HepG2 (cell line): Measurements from ENCODE around the gene GTF2A2. TPM values are rescaled to one million over a fixed set of nuclear protein-coding genes. Genes with fewer than 3 reads are reported as not detected.
A peak's percentile ranks its signal among the peaks of the same experiment; 100 is the strongest.

Experiments used
- CAMTA2 ChIP-seq: sonication (generic); formaldehyde crosslinking; IDR thresholded peaks from 2 replicates; pipeline ENCODE4 v1.4.0; 2020; ENCODE audit warnings: mild to moderate bottlenecking, missing genetic modification reagents, borderline replicate concordance
- EP300 ChIP-seq, 3 experiments: sonication (generic) in 1 of 3; formaldehyde crosslinking in 1 of 3; IDR thresholded peaks; 2 replicates each; pipeline versions ENCODE4 v1.5.1 to v1.6.1; 2011 to 2020; ENCODE audit warnings: low read depth in 2 of 3, low read length in 2 of 3, borderline replicate concordance in 1 of 3, improper control_type of control experiment in 1 of 3, mild to moderate bottlenecking in 1 of 3, missing genetic modification reagents in 1 of 3, moderate library complexity in 1 of 3
- LCORL ChIP-seq, 2 experiments: fragments of 450-650 bp in 1 of 2; sonication (generic) in 1 of 2; formaldehyde crosslinking in 1 of 2; IDR thresholded peaks; 2 replicates each; pipeline versions ENCODE4 v1.5.0 to v1.6.1; 2017 to 2020; ENCODE audit warnings: antibody characterized with exemption in 1 of 2, missing genetic modification reagents in 1 of 2
- MEF2D ChIP-seq: sonication (generic); formaldehyde crosslinking; IDR thresholded peaks from 2 replicates; pipeline ENCODE4 v1.5.1; 2020; ENCODE audit warnings: mild to moderate bottlenecking, missing genetic modification reagents
- NFKBIZ ChIP-seq: IDR thresholded peaks from 2 replicates; pipeline ENCODE4 v1.6.1; 2018; ENCODE audit warnings: missing genetic modification reagents, missing compliant biosample characterization
- SNAPC2 ChIP-seq: sonication (generic); formaldehyde crosslinking; IDR thresholded peaks from 2 replicates; pipeline ENCODE4 v1.8.1; 2022; ENCODE audit warnings: mild to moderate bottlenecking, missing genetic modification reagents
- ZBTB2 ChIP-seq: sonication (generic); formaldehyde crosslinking; IDR thresholded peaks from 2 replicates; pipeline ENCODE4 v1.8.0; 2022; ENCODE audit warnings: low read depth, missing genetic modification reagents
- ZBTB20 ChIP-seq: sonication (generic); formaldehyde crosslinking; IDR thresholded peaks from 2 replicates; pipeline ENCODE4 v1.8.1; 2023; ENCODE audit warnings: missing genetic modification reagents, low read depth, mild to moderate bottlenecking, borderline replicate concordance
- ZBTB40 ChIP-seq, 2 experiments: fragments of 450-650 bp in 1 of 2; sonication (generic) in 1 of 2; formaldehyde crosslinking in 1 of 2; IDR thresholded peaks; 2 replicates each; pipeline versions ENCODE4 v1.6.1 to v1.8.0; 2016 to 2022; ENCODE audit warnings: antibody characterized with exemption in 1 of 2, mild to moderate bottlenecking in 1 of 2, missing genetic modification reagents in 1 of 2
- ZNF496 ChIP-seq: sonication (generic); formaldehyde crosslinking; IDR thresholded peaks from 2 replicates; pipeline ENCODE4 v1.8.1; 2023; ENCODE audit warnings: mild to moderate bottlenecking, moderate library complexity, missing genetic modification reagents; ENCODE audit not compliant: insufficient replicate concordance
- ZNF792 ChIP-seq: IDR thresholded peaks from 2 replicates; pipeline ENCODE4 v1.6.1; 2016
- polyA plus RNA-seq, 8 experiments: library from polyadenylated mRNA; depleted of rRNA in 3 of 8; stranded (reverse) in 7 of 8; unstranded in 1 of 8; fragments of >200 nt; fragmentation: Illumina TruSeq in 4 of 8; extraction: Trizol in 4 of 8; gene quantifications; 2 replicates each; pipeline versions ENCODE4 v1.2.1 to v1.2.3, GENCODE V29; 2011 to 2016; ENCODE audit warnings: low read depth in 4 of 8, missing spikeins in 1 of 8, mixed read lengths in 1 of 8; ENCODE audit not compliant: insufficient read depth in 1 of 8
- total RNA-seq, 5 experiments: library from RNA; depleted of rRNA; stranded (reverse); fragments of >200 nt; fragmentation: Illumina TruSeq; extraction: Trizol; gene quantifications; 2 replicates each; pipeline ENCODE4 v1.2.3, GENCODE V29; 2016; ENCODE audit warnings: low read depth in 1 of 5
- TF ChIP-seq, protein P1 (sequence below): sonication (generic); formaldehyde crosslinking; IDR thresholded peaks from 2 replicates; pipeline ENCODE4 v1.5.0; 2020; ENCODE audit warnings: mild to moderate bottlenecking, missing genetic modification reagents

GTF2A2 gene
- total and polyA plus RNA-seq, 2 of the 13 experiments (the other 11 are each of a cell fraction or from before 2014, with no cell fraction given), result 24.4 to 106 TPM

DNA sequence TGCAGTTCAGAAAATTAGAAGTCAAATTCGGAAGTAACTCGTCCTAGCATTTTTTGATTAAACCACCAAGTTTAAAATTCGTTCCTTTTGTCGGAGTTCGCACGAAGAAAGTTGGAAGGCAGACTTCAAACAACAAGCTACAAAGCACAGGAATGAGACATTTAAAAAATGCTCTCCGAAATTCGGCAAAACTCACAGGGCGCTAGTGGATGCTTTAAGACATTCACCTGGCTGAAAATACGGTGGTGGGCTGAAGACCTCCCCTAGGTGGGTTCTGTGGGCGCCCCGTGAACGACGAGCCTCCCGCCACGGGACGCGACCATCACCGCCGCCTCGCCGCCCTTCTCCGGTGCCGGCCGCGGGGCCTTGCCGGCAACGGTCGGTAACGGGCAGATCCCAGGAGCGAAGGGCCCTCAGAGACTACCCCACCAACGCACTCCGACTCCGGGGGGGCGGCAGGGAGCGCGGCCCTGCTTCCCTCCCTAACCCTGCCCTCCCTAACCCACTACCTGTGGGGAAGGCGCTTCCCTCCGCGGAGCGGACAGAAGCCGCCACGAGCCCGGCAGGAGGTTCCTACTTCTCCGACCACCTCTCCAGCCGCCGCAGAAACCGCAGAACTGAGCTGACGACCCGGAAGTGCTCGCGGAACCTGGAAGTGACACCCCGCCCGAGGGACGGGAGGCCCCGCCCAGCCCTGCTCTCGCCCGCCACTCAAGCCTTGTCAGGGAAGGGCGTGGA lies at the start of gene GTF2A2 (continued):
- TF ChIP-seq ZBTB40 (IDR thresholded peaks at IDR 0.05) (peak; percentile 52), ZBTB40 (CRISPR knock-in tag; IDR thresholded peaks at IDR 0.05) (peak; percentile 77), NFKBIZ (CRISPR knock-in tag) (no peak), ZBTB2 (CRISPR knock-in tag) (peak; percentile 54; the same call in 1 of the 2 replicates), CAMTA2 (CRISPR knock-in tag) (no peak), EP300 (IDR thresholded peaks at IDR 0.05; ENCODE audit: low read depth in 2 of 2, low read length in 2 of 2) (no peak), EP300 (CRISPR knock-in tag; IDR thresholded peaks at IDR 0.05; ENCODE audit: borderline replicate concordance) (0 out of 2 replicates have a peak, but pooled peaks have one; percentile 26), ZBTB20 (no peak), LCORL (IDR thresholded peaks at IDR 0.05) (no peak), LCORL (CRISPR knock-in tag; IDR thresholded peaks at IDR 0.05) (no peak), ZNF792 (CRISPR knock-in tag) (peak; percentile 54), SNAPC2 (no peak), ZNF496 (CRISPR knock-in tag) (no peak), MEF2D (CRISPR knock-in tag) (peak; percentile 86)
- TF ChIP-seq, protein P1, sequence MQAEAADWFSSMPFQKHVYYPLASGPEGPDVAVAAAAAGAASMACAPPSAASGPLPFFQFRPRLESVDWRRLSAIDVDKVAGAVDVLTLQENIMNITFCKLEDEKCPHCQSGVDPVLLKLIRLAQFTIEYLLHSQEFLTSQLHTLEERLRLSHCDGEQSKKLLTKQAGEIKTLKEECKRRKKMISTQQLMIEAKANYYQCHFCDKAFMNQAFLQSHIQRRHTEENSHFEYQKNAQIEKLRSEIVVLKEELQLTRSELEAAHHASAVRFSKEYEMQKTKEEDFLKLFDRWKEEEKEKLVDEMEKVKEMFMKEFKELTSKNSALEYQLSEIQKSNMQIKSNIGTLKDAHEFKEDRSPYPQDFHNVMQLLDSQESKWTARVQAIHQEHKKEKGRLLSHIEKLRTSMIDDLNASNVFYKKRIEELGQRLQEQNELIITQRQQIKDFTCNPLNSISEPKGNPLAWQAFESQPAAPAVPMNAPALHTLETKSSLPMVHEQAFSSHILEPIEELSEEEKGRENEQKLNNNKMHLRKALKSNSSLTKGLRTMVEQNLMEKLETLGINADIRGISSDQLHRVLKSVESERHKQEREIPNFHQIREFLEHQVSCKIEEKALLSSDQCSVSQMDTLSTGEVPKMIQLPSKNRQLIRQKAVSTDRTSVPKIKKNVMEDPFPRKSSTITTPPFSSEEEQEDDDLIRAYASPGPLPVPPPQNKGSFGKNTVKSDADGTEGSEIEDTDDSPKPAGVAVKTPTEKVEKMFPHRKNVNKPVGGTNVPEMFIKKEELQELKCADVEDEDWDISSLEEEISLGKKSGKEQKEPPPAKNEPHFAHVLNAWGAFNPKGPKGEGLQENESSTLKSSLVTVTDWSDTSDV (CRISPR knock-in tag), result peak; percentile 91
